ENCODE data around the gene ACIN1. TPM values are rescaled to one million over a fixed set of nuclear protein-coding genes. Genes with fewer than 3 reads are reported as not detected.

Gene ACIN1
- total and polyA plus RNA-seq, 10 of the 15 experiments (the other 5 are each of a cell fraction or from before 2014, with no cell fraction given), result 4.3 to 148 (median 93.4) TPM

GRCh38 chr14:23049011-23049410, 45.9 kb downstream of the ACIN1 start:
- Histone ChIP-seq H2AFZ (ENCODE audit: control insufficient read depth, low read depth, low read length) (no peak overlapping the region), H3K27ac (ENCODE audit: control insufficient read depth, insufficient read depth) (no peak overlapping the region), H3K4me1 (ENCODE audit: control insufficient read depth, insufficient read depth, low read length) (no peaks in the 10 kb centered on the region), H3K9me3 (replicated peaks; ENCODE audit: control insufficient read depth, insufficient read depth, low read length) (no peaks in the 10 kb centered on the region), H3K79me2 (ENCODE audit: control insufficient read depth, insufficient read depth, low read length) (no peaks in the 10 kb centered on the region), H4K20me1 (ENCODE audit: control insufficient read depth, insufficient read depth) (no peaks in the 10 kb centered on the region), H3K4me2 (ENCODE audit: control insufficient read depth, insufficient read depth) (no peak overlapping the region), H3K27me3 (replicated peaks in 1 of 2; ENCODE audit: control insufficient read depth in 2 of 2, insufficient read depth in 2 of 2, low read length in 1 of 2) (no peaks in the 10 kb centered on the region; a peak in 1 of 4 replicates), H3K36me3 (ENCODE audit: control insufficient read depth in 2 of 2, insufficient read depth in 2 of 2, low read length in 1 of 2) (no peaks in the 10 kb centered on the region), H3K9ac (ENCODE audit: control insufficient read depth, insufficient read depth, low read length) (no peak overlapping the region), H3K4me3 (no peak overlapping the region)
- BruUV-seq (replicated peaks), result no TSS peak
- in situ Hi-C loops (cut with MboI) (no loop called here), intact Hi-C loops (cut with micrococcal nuclease; ENCODE audit: unreplicated experiment) (no loop called here)
- SMC1A ChIA-PET (ENCODE audit: uncharacterized antibody, unreplicated experiment), result interaction anchor here (1.8 kb wide), 1 partner anchor 54 kb away, joined by 5 read pairs; no protein-coding TSS in a partner anchor
- ATAC-seq, result no peak
- WGBS (ENCODE audit: insufficient coverage, insufficient replicate concordance, low lambda C conversion rate, missing lambda C conversion rate), result 91% methylated on average over 9 of the region's 9 CpGs
- no peak for FAIRE-seq
- TF ChIP-seq POU2F2 (IDR thresholded peaks at IDR 0.05; ENCODE audit: borderline replicate concordance, low read depth, low read length), result no peak
- no peak for TF ChIP-seq BRCA1 (IDR thresholded peaks at IDR 0.05; ENCODE audit: low read depth, low read length)
- no peak for TF ChIP-seq LARP7 (IDR thresholded peaks at IDR 0.05)
- TF ChIP-seq ATF2 (IDR thresholded peaks at IDR 0.05; ENCODE audit: low read length), result no peak
- TF ChIP-seq YBX1 (IDR thresholded peaks at IDR 0.05), result no peak
- TF ChIP-seq TCF7 (IDR thresholded peaks at IDR 0.05; ENCODE audit: borderline replicate concordance), result no peak
- POLR2A ChIA-PET, result no interaction called here
- RAD21 ChIA-PET (ENCODE audit: unreplicated experiment), result no interaction called here
- CTCF ChIA-PET, result interaction anchor here (18.3 kb wide), 1 partner anchor 56 kb away, joined by 853 read pairs; the partner anchor contains the start of gene AJUBA
- DNase-seq (ENCODE audit: low read depth, low spot score), result no peak

Data from GM12878 (cell line).